Psoas muscle (tissue), 8 donors: Measurements from ENCODE around the gene LRRC17. TPM values are rescaled to one million over a fixed set of nuclear protein-coding genes. Genes with fewer than 3 reads are reported as not detected.

Source experiments
- ATAC-seq, 4 donors: fragments of 200-7000 bp; cut with Tn5 transposase; one replicate each; pipeline ENCODE4 v1.9.1; 2020; ENCODE audit warnings: moderate library complexity in 3 of 4, mild to moderate bottlenecking in 2 of 4
- DNase-seq, 2 donors: peaks; one replicate each; pipeline ENCODE4 v3.0.0-alpha.2; 2020
- H3K27ac ChIP-seq: fragments of 200-600 bp; one replicate; pipeline ENCODE4 v1.8.0; 2022
- H3K27me3 ChIP-seq, 3 donors: fragments of 200-600 bp in 1 of 3; one replicate each; pipeline versions ENCODE4 v1.6.1 to v1.8.0; 2013 to 2022; ENCODE audit warnings: low read length in 2 of 3, mild to moderate bottlenecking in 2 of 3, moderate library complexity in 1 of 3; ENCODE audit not compliant: insufficient read depth in 3 of 3
- H3K36me3 ChIP-seq, 2 donors: fragments of 200-600 bp in 1 of 2; one replicate each; pipeline versions ENCODE4 v1.6.1 to v1.8.0; 2013 to 2022; ENCODE audit warnings: low read depth in 1 of 2, mild to moderate bottlenecking in 1 of 2, moderate library complexity in 1 of 2; ENCODE audit not compliant: insufficient read depth in 1 of 2
- H3K4me1 ChIP-seq: fragments of 200-600 bp; one replicate; pipeline ENCODE4 v1.8.0; 2022
- H3K4me3 ChIP-seq: fragments of 200-600 bp; one replicate; pipeline ENCODE4 v1.8.0; 2022; ENCODE audit warnings: mild to moderate bottlenecking
- H3K9me3 ChIP-seq: fragments of 200-600 bp; one replicate; pipeline ENCODE4 v1.8.0; 2022
- CTCF ChIP-seq: fragments of 200-600 bp; IDR thresholded peaks from one replicate; pipeline ENCODE4 v1.8.0; 2022; ENCODE audit warnings: antibody characterized with exemption
- WGBS, 3 donors: extraction: QIAGEN DNeasy Blood & Tissue Kit; methylation state at CpG; one replicate each; pipeline versions ENCODE4 v1.1.6 to v1.1.7; 2013; 5-methylcytosine and 5-hydroxymethylcytosine counted together
- intact Hi-C, 2 donors: fragments of 100-400 bp; cut with DNase I; formaldehyde crosslinking; loops; one replicate each; pipeline versions ENCODE4 v1.11.0 to v1.14.2; 2022
- polyA plus RNA-seq, 3 donors: library from polyadenylated mRNA; stranded (reverse); fragments of 200-250 nt; gene quantifications; one replicate each; pipeline ENCODE4 v1.2.3, GENCODE V29; 2013
- total RNA-seq, 4 donors: library from RNA; stranded (reverse); fragmentation: NEBNext Ultra II Directional in 2 of 4; extraction: Animal tissue kit (Norgen Biotek cat#: 25700) in 2 of 4; gene quantifications; one replicate each; pipeline versions ENCODE4 v1.2.1 to v1.2.4, GENCODE V29; 2021 to 2023
- donor health status: healthy with polysubstance abuse.
- donor health status: DM: no; HTN: no; CAD: no; lungs with moderate emphysema.
- donor health status: Bipolar disorder and iron deficiency.
- donor health status: healthy.
- donor health status: DM: yes; HTN: yes; CAD: no.
- donor health status: DM: no; HTN: no; CAD: no.
- donor health status: DM: no; HTN: no; CAD: no.
- donor health status: DM: yes; HTN: yes; CAD: no.

LRRC17 gene
- total and polyA plus RNA-seq, 7 donors, result 0.34 to 3.6 (median 0.84) TPM

- H3K4me3 ChIP-seq, result no peak overlapping the region
- WGBS, 3 donors, result 86 to 92% (median 86%) methylated on average over 5 of the region's 5 CpGs
- intact Hi-C loops, result no loop called here
- DNase-seq (no peak), ATAC-seq (no peak)
- no peaks in the 10 kb centered on the region for H3K27me3 ChIP-seq
- H3K4me1 ChIP-seq, result peaks cover 4% of the 10 kb centered on the region
- H3K27ac ChIP-seq, result no peak overlapping the region
- no peak for TF ChIP-seq CTCF
- H3K9me3 ChIP-seq, result no peaks in the 10 kb centered on the region
- H3K36me3 ChIP-seq, result no peaks in the 10 kb centered on the region
Observed at GRCh38 chr7:102992509-102992937, 79.7 kb downstream of the LRRC17 start.

GRCh38 chr7:102992938-102993717, 80.3 kb downstream of the LRRC17 start:
- DNase-seq (no peak), ATAC-seq (no peak)
- intact Hi-C loops, result no loop called here
- no peaks in the 10 kb centered on the region for H3K9me3 ChIP-seq
- H3K36me3 ChIP-seq, result no peaks in the 10 kb centered on the region
- WGBS, 3 donors, result 5 to 14% (median 10%) methylated on average over 2 of the region's 2 CpGs
- no peaks in the 10 kb centered on the region for H3K27me3 ChIP-seq
- peaks cover 4% of the 10 kb centered on the region for H3K4me1 ChIP-seq
- no peak for TF ChIP-seq CTCF
- H3K27ac ChIP-seq, result no peak overlapping the region
- no peak overlapping the region for H3K4me3 ChIP-seq

GRCh38 chr7:102993718-102994029, 80.9 kb downstream of the LRRC17 start:
- Histone ChIP-seq H3K27ac (no peak overlapping the region), H3K9me3 (no peaks in the 10 kb centered on the region), H3K27me3 (no peaks in the 10 kb centered on the region), H3K4me3 (no peak overlapping the region), H3K4me1 (peaks cover 4% of the 10 kb centered on the region), H3K36me3 (no peaks in the 10 kb centered on the region)
- ATAC-seq (no peak), DNase-seq (no peak)
- WGBS, 3 donors, result 11 to 18% (median 12%) methylated on average over 1 of the region's 1 CpG
- intact Hi-C loops, result no loop called here
- no peak for TF ChIP-seq CTCF

- H3K27ac ChIP-seq, result no peak overlapping the region
- H3K4me1 ChIP-seq, result peaks cover 4% of the 10 kb centered on the region
- no peaks in the 10 kb centered on the region for H3K36me3 ChIP-seq
- ATAC-seq (no peak), DNase-seq (no peak)
- TF ChIP-seq CTCF, result no peak
- 82 to 94% (median 84%) methylated on average over 3 of the region's 3 CpGs for WGBS, 3 donors
- no peaks in the 10 kb centered on the region for H3K9me3 ChIP-seq
- H3K4me3 ChIP-seq, result no peak overlapping the region
- H3K27me3 ChIP-seq, result no peaks in the 10 kb centered on the region
- intact Hi-C loops, result no loop called here
Observed at GRCh38 chr7:102994567-102994966, 81.8 kb downstream of the LRRC17 start.

Other genes with a start within 250 kb of the LRRC17 start
- gene POLR2J2, start 241.3 kb upstream of the LRRC17 start, total RNA-seq, result 1 to 10 TPM; 1.4 to 5.0 (median 3.3) TPM
- 1 to 10 TPM; 1.3 to 1.9 (median 1.6) TPM for gene POLR2J2, start 241.3 kb upstream of the LRRC17 start, polyA plus RNA-seq
- 1 to 10 TPM; 6.7 to 9.6 (median 8.6) TPM for gene FAM185A, start 164.0 kb upstream of the LRRC17 start, total RNA-seq
- gene FAM185A, start 164.0 kb upstream of the LRRC17 start, polyA plus RNA-seq, result 10 to 100 TPM in 1 of 3 donors, 1 to 10 TPM in 2; 5.2 to 11.1 (median 5.4) TPM
- gene FBXL13, start 161.8 kb downstream of the LRRC17 start, total RNA-seq, result under 1 TPM in 3 of 4 donors, not detected in 1; 0.42 to 0.52 (median 0.49) TPM
- under 1 TPM; 0.13 to 0.14 (median 0.14) TPM for gene FBXL13, start 161.8 kb downstream of the LRRC17 start, polyA plus RNA-seq
- 10 to 100 TPM; 21.5 to 26.0 (median 24.1) TPM for gene ARMC10, start 162.1 kb downstream of the LRRC17 start, total RNA-seq
- gene ARMC10, start 162.1 kb downstream of the LRRC17 start, polyA plus RNA-seq, result 10 to 100 TPM; 12.6 to 24.2 (median 23.9) TPM
- 1 to 10 TPM; 3.0 to 9.6 (median 6.1) TPM for gene NAPEPLD, start 236.1 kb downstream of the LRRC17 start, total RNA-seq
- 1 to 10 TPM; 2.9 to 9.7 (median 5.5) TPM for gene NAPEPLD, start 236.1 kb downstream of the LRRC17 start, polyA plus RNA-seq